22Rv1 (cell line): ENCODE results near the gene TYW1.
A peak's percentile ranks its signal among the peaks of the same experiment; 100 is the strongest.
"Not testable (repeated sequence)": the region's sequence is repeated elsewhere in the genome, so short reads cannot be mapped to it uniquely, and the experiment has no call there.

Experiments
- H3K27ac ChIP-seq: fragments of 450-650 bp; 2 replicates; pipeline ENCODE4 v1.5.1; 2017
- ZFX ChIP-seq: fragments of 450-650 bp; IDR thresholded peaks from 2 replicates; pipeline ENCODE4 v1.6.1; 2017; ENCODE audit warnings: antibody characterized with exemption, borderline replicate concordance
- TF ChIP-seq, protein P1 (sequence below): fragments of 450-650 bp; IDR thresholded peaks from 2 replicates; pipeline ENCODE4 v1.5.1; 2017; ENCODE audit warnings: mild to moderate bottlenecking

TYW1 gene

DNA sequence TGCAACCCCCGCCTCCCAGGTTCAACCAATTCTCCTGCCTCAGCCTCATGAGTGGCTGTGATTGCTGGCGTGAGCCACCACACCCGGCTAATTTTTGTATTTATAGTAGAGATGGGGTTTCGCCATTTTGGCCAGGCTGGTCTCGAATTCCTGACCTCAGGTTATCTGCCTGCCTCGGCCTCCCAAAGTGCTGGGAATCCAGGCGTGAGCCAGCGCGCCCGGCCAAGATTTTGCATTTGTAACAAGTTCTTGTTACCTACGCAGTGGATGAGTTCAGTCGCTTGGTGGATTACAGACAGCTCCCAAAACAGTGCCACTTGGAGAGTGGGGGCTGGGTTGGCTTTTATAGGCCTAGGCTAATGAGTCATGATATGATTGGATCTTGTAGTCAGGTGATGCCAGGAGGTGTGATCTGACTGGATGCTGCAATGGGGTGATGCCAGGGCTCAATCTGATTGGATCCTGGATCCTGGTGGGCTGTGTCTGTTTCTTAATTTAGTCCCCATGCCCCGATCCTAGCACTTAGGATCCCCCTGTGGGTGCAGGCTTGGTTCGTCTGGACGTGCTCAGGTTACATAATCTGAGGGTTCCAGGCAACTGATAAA lies 21.5 kb upstream of the TYW1 start:
- TF ChIP-seq, protein P1, sequence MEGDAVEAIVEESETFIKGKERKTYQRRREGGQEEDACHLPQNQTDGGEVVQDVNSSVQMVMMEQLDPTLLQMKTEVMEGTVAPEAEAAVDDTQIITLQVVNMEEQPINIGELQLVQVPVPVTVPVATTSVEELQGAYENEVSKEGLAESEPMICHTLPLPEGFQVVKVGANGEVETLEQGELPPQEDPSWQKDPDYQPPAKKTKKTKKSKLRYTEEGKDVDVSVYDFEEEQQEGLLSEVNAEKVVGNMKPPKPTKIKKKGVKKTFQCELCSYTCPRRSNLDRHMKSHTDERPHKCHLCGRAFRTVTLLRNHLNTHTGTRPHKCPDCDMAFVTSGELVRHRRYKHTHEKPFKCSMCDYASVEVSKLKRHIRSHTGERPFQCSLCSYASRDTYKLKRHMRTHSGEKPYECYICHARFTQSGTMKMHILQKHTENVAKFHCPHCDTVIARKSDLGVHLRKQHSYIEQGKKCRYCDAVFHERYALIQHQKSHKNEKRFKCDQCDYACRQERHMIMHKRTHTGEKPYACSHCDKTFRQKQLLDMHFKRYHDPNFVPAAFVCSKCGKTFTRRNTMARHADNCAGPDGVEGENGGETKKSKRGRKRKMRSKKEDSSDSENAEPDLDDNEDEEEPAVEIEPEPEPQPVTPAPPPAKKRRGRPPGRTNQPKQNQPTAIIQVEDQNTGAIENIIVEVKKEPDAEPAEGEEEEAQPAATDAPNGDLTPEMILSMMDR = no peak
- TF ChIP-seq ZFX = no peak
- H3K27ac ChIP-seq = no peak overlapping the region

DNA sequence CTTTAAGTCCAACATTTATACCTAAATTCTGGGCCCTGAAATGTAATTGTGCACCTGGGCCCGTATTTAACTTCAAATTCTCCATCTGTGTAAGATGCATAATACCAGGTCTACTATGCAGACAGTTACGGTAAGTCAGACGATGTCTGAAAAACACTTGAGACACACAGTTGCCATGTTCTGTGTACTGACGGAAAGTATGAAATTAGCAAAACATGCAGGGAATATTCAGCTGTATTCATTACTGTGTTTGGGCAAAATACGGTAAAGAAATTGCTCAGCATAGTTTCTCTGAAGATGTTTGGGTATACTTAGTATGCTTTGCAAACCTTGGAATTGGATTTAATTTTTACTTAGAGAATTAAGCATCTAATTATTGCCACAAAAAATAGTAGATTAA lies 18.3 kb upstream of the TYW1 start:
- not testable (repeated sequence) for H3K27ac ChIP-seq

DNA sequence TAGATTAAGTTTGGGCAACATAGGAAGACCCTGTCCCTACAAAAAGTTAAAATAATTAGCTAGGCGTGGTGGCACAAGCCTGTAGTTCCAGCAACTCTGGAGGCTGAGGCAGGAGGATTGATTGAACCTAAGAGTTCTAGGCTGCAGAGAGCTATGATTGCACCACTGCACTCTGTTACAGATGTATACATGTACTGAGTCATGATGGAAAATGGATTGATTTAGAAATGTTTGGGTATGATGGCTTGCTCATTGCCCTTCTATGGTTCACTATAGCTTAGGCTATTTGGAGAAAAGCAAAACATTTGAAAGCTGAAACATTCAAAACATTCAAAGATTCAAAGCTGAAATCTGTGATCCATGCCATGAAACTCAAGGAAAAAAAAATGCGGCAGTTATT lies 17.6 kb upstream of the TYW1 start:
- H3K27ac ChIP-seq = not testable (repeated sequence)

DNA sequence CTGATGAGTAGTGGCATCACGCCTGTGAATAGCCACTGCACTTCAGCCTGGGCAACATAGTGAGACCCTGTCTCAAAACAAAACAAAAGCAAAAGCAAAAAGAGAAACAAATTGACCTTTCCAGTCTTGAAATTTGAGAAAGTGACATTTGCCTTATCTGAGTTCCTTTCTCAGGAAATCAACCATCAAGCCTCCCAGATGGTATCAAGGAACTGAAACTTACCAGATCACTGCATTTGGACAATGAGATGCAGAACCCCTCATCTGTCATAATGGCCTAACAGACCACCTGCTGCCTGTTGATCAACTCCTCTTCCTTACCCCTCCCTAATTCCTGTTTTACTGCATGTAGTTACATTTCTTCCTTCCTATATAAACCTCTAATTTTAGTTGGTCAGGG lies 16.3 kb upstream of the TYW1 start:
- H3K27ac ChIP-seq = not testable (repeated sequence)

DNA sequence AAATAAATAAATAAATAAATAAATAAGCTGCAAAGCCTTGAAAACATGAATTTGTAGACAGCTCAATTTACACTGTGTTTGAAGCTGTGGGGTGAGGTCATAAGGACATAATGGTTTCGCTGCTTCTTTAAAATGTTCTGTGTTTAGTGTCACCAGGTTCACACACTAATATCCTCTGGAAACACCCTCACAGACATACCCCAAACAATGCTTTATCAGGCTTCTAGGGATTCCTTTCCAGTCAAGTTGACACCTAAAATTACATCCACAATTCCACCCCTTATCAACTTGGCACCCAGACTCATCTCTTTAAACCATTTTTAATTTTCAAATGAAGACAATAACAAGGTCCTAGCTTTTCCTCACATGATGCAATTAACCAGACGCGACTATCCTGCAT lies 7.1 kb upstream of the TYW1 start:
- not testable (repeated sequence) for H3K27ac ChIP-seq

DNA sequence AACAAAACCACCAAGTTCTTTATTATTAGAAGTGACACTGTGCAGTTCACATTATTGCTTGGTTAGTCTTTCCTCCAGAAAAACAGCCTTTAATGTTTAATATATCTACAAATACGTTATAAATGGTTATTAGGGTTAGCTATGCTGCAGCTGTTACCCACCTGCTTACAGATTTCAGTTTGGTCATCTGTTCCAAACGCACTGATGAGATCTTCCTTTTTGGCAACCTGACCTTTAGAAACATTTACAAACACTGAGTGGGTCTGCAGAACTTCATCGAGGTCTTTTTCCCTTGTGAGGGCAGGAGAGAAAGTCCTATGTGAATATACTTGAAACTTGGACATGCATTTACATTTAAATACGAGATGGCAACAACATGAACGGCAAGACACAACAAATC lies 2.6 kb upstream of the TYW1 start:
- peak overlapping the region; percentile 90 for H3K27ac ChIP-seq

DNA sequence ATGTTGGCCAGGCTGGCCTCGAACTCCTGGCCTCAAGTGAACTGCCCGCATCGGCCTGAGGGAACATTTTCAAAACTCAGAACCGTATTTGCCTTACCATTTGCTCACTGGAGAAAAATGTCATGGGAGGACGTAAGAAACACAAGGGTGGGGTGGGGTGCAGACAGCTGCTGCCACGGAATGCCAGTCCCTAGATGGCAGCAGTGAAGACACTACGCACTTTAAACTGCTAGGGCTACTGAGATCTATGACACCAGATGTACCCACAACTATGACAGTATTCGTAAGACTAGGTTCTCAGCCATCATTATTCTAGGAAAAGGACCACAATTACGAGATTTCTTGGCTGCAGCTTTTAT lies 2.0 kb upstream of the TYW1 start:
- TF ChIP-seq, protein P1 = peak; percentile 77
- peak overlapping the region; percentile 90 for H3K27ac ChIP-seq

DNA sequence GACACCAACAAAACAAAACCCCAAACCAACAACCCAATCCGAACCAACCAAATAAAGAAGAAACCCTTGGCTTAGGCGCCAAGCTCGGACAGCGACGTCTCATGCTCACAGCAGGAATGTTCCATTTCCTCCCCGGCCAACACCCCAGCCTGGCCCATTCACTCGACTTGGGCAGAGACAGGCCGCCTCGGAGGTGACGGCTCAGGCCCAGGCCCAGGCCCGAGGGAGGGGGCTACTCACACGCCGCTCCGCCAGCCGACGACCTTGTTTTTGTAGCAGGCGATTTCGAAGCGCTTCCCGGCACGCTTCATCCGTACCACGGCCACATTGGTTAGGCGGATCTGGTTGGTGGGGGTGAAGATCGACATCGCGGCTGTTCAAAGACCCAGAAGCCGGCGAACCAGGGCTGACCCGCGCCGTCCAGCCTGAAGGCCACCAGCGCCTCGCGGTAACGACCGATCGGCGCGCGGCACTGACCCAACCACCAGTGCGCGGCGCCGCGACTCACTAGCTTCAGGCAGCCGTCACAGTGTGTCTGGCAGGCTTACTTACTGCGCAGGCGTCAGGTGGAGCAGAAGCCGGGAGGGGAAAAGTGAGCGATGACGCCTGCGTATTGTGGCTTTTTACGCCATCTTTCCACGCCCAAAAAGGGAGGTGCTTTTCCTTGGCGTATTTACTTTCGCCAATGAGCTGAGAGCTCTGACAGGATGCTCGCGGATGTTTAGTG lies 1.4 kb upstream of the TYW1 start, which contains the start of gene SBDS:
SBDS (minus strand) TSS at position 537 of the 727 bp plus-strand sequence; CDS start at position 368, 169 bp downstream.
- TF ChIP-seq, protein P1 = peak; percentile 61
- H3K27ac ChIP-seq = peak within 1 kb of the TSS; percentile 90

DNA sequence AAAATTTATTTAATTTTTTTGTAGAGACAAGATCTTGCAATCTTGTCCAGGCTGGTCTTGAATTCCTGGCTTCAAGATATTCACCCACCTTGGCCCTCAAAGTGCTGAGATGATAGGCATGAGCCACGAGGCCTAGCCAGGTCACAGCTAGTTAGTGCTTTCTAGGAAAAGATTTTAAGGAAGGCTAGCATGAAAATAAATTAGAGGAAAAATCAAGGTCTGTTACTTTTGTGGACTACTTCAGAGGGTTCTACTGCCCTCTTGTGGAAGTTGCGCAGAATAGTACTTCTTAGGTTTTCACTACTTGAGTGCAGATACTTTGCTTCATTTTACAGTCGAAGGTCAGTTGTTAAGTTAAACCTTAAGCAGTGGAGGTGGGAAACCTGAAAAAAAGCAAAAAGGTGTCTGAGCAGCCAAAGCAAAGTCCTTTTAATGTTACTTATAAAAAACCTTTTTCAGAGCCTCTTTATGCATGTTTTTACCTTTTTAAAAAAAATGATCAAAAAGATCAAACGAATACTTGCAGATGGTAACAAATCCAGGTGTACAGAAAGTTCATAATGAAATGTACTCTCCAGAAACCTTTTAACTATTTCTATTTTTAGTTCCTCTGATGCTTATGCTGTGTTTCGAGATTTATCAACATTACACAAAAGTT lies 4.1 kb downstream of the TYW1 start:
- not testable (repeated sequence) for H3K27ac ChIP-seq
- TF ChIP-seq, protein P1 = peak; percentile 64

DNA sequence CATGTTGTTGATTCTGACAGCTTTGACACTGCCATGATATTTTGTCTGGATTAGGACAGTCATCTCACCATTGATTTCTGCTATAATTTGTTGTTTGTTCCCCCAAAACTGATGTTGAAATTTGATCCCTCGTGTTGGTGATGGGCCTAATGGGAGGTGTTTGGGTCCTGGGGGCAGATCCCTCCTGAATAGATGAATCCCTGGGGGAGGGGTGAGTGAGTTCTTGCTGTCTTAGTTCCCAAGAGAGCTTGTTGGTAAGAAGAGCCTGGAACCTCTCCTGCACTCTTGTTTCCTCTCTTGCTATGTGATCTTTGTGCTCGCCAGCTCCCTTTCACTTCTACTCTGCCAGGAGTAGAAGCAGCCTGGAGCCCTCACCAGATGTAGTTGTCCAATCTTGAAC lies 7.5 kb downstream of the TYW1 start:
- H3K27ac ChIP-seq = not testable (repeated sequence)

DNA sequence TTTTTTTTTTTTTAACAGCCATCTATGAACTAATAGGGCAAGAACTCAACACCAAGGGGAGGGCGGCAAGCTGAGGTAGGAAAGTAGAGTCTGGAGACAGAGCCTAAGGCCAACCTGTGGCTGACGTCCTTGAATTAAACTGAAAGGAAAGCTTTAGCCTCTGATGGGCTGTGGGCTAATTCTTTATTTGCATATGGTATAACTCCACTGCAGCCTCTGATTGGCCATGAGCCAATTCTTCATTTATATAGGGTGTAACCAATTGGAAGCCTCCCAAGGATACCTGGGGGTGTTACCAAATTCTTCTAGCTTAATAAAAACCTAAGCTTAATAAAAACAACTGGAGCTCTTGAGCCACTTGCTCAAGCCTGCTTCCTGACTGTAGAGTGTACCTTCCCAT lies 10.3 kb downstream of the TYW1 start:
- TF ChIP-seq, protein P1 = no peak
- TF ChIP-seq ZFX = no peak
- H3K27ac ChIP-seq = no peak overlapping the region
